Measurements from ENCODE around the gene GAS2L2.

Gene GAS2L2

DNA sequence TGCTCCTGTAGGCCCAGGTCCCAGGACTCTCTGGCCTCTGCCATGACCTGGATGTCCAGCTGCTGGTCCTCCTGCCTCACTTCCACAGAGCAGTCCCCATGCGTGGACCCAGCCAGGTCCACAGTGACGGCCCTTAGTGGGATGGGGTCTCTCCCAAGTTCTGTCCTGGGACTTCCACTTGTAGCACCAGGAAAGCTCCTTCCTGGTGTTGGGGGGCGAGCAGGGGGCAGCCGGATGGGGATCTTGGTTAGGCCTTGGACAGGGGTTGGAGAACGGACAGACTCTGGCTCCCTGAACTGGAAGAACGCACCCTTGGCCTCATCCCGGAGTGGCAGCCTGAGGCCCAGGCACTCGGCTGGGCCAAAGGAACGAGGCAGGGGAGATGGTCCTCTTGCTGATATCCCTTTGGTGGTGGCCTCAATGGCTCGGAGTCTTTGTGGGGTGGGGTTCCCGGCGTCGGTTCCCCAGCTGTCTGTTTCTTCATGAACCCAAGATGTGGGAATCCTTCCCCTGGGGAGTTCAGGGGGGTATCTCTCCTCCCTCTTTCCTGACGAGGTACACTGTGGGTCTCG lies 7.2 kb downstream of the GAS2L2 start:
- DNase-seq (ENCODE audit: low read depth): no peak

DNA sequence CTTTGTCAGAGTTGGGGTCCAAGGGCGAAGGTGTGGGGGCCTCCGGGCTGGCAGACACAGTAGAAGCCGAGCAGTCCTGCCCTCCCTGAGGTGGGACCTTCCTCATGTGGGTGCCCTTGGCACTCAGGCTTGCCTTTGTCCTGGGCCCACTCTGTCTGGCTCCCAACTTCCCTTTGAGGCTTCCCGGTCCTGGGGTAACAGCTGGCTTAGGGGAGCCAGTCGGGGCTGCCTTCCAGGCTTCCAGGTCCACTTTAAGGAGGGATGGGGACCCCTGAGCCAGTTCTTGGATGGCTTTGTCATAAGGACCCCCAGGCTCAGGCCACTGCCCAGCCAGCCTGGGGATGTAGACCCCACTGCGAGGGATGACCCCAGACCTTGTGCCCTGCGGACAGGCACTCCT lies 7.8 kb downstream of the GAS2L2 start:
- no peak for DNase-seq (ENCODE audit: low read depth)

DNA sequence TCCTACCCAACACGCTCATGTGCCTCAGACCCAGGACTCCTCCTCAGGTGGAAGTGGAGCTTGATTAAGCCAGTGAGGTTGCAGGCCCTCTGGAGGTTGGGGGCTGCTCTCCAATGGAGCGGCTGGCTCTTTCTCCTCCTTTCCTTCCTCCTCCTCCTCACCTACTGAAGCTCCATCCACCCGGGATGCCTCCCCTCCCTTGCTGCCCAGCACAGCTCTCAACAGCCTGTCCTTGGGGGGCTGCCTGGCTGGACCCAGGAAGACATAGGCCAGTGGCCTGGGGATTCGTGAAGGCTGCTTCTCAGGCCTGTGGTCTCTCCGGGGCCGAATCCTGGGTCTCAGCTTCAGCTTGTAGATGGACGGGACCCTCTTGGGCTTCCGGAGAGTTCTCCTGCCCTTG lies 8.2 kb downstream of the GAS2L2 start:
- no peak for DNase-seq (ENCODE audit: low read depth)

GRCh38 chr17:35743626-35744328 lies 9.3 kb downstream of the GAS2L2 start:
- no peak for DNase-seq (ENCODE audit: low read depth)

GRCh38 chr17:35742896-35743477 lies 10.1 kb downstream of the GAS2L2 start:
- no peak for DNase-seq (ENCODE audit: low read depth)

GRCh38 chr17:35742496-35742895 lies 10.5 kb downstream of the GAS2L2 start:
- no peak for DNase-seq (ENCODE audit: low read depth)

DNA sequence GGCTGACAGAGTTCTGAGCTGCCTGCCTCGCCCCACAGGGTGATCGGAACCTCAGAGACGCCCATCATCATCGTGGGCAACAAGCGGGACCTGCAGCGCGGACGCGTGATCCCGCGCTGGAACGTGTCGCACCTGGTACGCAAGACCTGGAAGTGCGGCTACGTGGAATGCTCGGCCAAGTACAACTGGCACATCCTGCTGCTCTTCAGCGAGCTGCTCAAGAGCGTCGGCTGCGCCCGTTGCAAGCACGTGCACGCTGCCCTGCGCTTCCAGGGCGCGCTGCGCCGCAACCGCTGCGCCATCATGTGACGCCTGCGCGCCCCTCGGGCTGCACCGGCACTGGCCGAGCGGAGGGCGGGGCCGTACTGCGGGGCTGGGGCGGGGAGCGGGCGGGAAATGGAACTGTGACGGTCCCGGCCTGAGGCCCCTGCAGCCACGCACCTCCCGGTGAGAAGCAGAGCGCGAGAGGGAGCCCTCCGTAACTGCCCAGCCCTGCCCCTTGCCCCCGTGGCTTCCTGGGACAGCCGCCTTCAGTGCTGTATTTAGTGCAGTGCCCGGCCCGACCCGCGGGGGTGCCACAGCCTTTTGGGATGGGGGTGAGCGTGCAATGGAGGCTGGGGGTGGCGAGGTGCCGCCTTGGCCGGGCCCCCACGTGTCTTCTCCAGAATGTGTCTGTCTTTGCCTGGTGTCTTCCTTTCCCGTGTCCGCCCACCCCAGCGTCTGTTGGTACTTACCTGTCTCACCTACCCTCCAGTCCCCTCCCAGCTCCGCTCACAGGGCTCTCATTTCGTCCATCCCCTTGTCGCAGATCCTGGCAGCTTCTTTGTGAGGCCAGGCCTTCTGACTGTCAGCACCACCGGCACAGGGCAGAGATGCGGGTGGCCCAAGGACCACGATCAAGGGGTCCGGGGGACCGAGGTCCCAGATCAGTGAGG lies 11.8 kb downstream of the GAS2L2 start:
- DNase-seq (ENCODE audit: low read depth): no peak

DNA sequence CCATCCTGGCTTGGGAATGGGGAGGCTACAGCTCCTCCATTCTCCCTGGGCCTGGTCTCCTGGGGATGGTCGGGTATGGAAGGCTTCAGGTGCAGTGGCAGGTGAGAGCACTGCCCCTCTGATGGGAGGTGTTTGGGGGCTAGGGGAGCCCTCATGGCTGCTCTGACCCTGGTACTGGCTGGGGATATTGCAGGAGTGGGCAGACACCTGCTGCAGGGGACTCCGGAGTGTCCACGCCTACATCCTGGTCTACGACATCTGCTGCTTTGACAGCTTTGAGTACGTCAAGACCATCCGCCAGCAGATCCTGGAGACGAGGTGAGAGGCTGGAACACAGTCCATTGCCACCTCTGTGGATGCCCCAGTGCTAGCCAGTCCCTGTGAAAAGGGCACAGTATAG lies 12.8 kb downstream of the GAS2L2 start:
- DNase-seq (ENCODE audit: low read depth): no peak

- no peak for DNase-seq (ENCODE audit: low read depth)
Measured at GRCh38 chr17:35738519-35739133, 14.4 kb downstream of the GAS2L2 start.

- no peak for DNase-seq (ENCODE audit: low read depth)
Measured at GRCh38 chr17:35736236-35736635, 16.8 kb downstream of the GAS2L2 start.

DNA sequence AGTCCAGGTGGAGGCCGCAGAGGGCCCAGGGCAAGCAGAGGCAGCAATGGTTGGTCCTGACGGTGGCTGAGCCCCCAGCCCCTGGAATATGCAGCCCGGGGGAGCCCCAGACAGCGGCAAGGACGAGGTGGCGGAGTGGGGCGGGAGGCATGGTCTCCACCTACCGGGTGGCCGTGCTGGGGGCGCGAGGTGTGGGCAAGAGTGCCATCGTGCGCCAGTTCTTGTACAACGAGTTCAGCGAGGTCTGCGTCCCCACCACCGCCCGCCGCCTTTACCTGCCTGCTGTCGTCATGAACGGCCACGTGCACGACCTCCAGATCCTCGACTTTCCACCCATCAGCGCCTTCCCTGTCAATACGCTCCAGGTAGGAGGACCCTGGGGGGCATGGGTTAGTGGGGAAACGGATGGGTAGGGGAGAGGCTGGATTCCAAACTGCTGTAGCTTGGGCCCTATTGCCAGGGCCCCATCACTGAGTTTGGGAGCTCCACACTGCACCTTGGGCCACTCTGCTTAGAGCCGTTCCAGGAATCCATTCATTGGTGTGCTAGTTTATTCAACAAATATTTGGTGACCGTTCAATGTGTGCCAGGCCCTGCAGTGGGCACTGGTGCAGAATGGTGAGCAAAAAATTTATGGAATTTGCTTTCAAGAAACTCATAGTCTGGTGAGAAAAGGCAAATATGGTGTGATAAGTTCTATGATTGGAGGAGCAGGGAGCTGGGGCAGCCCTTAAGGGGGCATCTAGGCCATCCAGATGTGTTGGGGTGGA lies 17.8 kb downstream of the GAS2L2 start:
- no peak for DNase-seq (ENCODE audit: low read depth)

- DNase-seq (ENCODE audit: low read depth): no peak
Measured at GRCh38 chr17:35734396-35734795, 18.6 kb downstream of the GAS2L2 start.

DNA sequence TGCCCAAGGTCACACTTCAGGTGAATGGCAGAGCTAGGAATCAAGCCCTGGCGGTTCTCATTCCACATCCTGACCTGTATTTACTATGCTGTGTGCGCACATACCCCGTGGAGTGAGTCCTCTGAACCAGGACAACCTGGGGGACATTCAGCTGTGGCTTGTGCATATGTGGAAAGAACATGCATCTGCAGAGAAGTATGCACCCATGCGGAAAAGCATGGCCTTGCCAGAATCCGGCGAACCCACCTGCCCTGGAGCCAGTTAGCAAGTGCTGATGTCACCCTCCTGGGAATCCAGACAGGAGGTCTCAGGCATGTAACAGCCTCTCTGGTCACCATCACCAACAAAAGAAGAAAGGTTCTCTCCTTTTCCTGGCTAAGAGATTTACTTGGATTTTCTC lies 19.7 kb downstream of the GAS2L2 start:
- no peak for DNase-seq (ENCODE audit: low read depth)

GRCh38 chr17:35732806-35733136 lies 20.3 kb downstream of the GAS2L2 start:
- DNase-seq (ENCODE audit: low read depth): no peak

DNA sequence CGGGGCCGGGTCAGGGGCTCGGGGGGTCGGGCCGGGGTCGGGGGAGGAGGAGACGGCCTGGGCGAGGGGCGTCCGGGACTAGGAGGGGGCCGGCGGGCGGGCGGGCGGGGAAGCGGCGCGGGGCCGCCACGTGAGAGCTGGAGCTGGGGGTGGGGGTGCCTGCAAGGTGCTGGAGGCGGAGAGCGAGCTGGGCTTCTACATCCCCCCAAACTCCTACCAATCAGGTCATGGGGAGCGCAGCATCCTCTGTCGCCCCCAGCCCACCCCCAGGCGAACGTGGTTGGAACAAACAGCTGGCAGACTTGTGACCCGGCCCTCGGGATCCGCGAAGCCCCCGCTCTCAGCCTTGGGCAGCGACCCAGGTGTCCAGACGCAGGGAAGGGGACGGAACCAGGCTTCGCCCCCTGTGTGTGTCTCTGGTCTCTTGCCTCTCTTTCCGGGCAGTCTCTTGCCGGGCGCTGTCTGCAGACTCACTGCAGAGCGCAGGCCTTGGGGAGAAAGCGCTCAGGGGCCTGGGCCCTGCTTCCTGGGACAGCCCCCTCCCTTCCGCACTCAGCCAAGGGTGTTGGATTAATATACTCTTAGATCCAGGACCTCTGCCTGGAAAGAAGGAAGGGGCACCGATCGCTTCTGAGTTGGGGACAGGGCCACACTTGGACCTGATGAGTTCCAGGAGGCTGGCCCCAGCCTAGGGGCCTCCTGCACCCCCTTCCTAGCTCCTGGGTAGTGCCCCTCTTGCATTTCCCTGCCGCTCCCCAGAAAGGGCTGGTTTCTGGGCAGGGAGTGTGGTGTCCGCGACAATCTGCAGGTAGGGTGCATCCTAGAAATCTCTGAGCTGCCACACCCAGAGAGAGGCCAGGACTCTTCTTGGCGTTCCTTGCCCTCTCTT lies 20.9 kb downstream of the GAS2L2 start:
- DNase-seq (ENCODE audit: low read depth): no peak

DNA sequence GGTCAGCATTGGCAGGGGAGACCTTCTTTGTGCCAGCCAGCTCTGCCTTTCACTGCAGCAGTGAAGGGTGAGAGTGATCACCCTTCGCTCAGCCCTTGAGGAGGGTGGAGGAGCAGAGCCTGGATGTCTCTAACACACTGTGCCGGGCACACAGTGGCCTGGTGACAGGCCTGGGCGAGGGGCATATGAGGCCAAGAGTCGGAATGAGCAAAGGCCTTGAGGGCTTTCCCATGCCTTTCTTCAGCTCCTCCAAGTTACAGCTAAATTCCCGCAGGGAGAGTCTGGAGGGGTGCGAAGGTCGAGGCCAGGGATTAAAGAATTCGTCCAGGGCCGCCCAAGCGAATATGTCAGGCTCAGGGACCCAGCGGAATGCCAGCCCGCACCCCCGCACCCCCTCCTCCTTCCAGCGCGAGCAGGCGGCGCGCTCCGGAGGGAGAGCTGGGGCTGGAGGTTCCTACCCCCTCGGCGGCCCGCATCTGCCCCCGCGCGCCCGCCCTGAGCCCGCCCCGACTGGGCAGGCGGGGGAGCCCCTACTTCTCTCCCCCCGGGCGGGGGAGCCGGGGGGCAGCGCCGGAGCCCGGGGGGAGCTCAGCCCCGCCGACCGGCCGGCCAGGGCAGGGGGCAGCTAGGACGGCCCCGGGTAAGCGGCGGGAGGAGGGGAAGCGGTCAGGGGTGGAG lies 21.7 kb downstream of the GAS2L2 start, which contains the start of gene RASL10B:
RASL10B (plus strand) TSS at position 401 of the 678 bp plus-strand sequence. CDS start 3,546 bp downstream, outside the sequence.
- DNase-seq (ENCODE audit: low read depth): peak; percentile 23

DNA sequence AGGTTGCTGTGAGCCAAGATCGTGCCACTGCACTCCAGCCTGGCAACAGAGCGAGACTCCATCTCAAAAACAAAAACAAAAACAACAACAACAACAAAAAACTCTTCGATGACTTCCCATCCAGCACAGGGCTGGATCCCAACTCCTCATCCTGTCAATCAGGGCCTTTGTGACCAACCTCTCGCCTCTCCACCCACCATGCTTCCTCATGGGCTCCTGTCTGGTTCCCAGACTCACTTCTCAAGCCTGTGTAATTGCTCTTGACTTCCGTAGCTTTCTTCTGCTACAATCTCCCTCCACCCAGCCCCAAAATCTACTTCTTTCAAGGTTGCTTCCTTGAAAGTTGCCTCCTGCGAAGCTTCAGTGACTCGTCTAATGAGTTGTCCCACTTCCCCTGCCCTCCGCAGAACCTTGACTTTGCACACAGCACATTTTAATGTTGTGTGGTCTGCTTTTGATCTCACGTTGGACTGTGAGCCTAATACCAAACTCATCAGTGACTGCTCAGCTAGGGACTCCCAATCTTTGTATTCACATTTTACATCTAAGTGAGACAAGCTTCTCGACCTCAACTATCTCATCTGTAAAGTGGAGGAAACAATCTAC lies 22.5 kb downstream of the GAS2L2 start:
- no peak for DNase-seq (ENCODE audit: low read depth)

- DNase-seq (ENCODE audit: low read depth): no peak
Measured at GRCh38 chr17:35729405-35729833, 23.6 kb downstream of the GAS2L2 start.

- no peak for DNase-seq (ENCODE audit: low read depth)
Measured at GRCh38 chr17:35728551-35728950, 24.5 kb downstream of the GAS2L2 start.
